Measurements from ENCODE around the gene SLTM. TPM values are rescaled to one million over a fixed set of nuclear protein-coding genes. Genes with fewer than 3 reads are reported as not detected.
"Not testable (repeated sequence)": the region's sequence is repeated elsewhere in the genome, so short reads cannot be mapped to it uniquely, and the experiment has no call there.

Gene SLTM
- total RNA-seq (2014; rRNA removed; shearing (Covaris generic)): 74.0 and 75.8 TPM in 2 replicates
- 55.7 and 67.8 TPM in 2 replicates for polyA plus RNA-seq (2015; cell fraction: cytosol; rRNA removed)
- 136 and 140 TPM in 2 replicates for polyA plus RNA-seq (2015; cell fraction: nucleus; rRNA removed)

GRCh38 chr15:58933281-58934113 lies at the start of gene SLTM:
Gene SLTM (minus strand): TSS chr15:58933679. CDS start chr15:58933565, 114 bp downstream.
- peak; percentile 96 for DNase-seq (ENCODE audit: low read depth)

- no peak for DNase-seq (ENCODE audit: low read depth)
Observed at GRCh38 chr15:58983261-58983660, 49.8 kb upstream of the SLTM start.

GRCh38 chr15:58981808-58982475 lies 48.5 kb upstream of the SLTM start:
- DNase-seq (ENCODE audit: low read depth): no peak

- DNase-seq (ENCODE audit: low read depth): no peak
Observed at GRCh38 chr15:58980351-58980939, 47.0 kb upstream of the SLTM start.

GRCh38 chr15:58977887-58978286 lies 44.4 kb upstream of the SLTM start:
- DNase-seq (ENCODE audit: low read depth): no peak

GRCh38 chr15:58967479-58967878 lies 34.0 kb upstream of the SLTM start:
- no peak for DNase-seq (ENCODE audit: low read depth)

GRCh38 chr15:58966698-58967097 lies 33.2 kb upstream of the SLTM start:
- peak; percentile 68 for DNase-seq (ENCODE audit: low read depth)

- DNase-seq (ENCODE audit: low read depth): no peak
Observed at GRCh38 chr15:58962662-58963565, 29.4 kb upstream of the SLTM start.

- DNase-seq (ENCODE audit: low read depth): no peak
Observed at GRCh38 chr15:58962136-58962535, 28.7 kb upstream of the SLTM start.

GRCh38 chr15:58958811-58959210 lies 25.3 kb upstream of the SLTM start:
- no peak for DNase-seq (ENCODE audit: low read depth)

- DNase-seq (ENCODE audit: low read depth): peak; percentile 75
Observed at GRCh38 chr15:58957101-58957973, 23.9 kb upstream of the SLTM start.

GRCh38 chr15:58952751-58953150 lies 19.3 kb upstream of the SLTM start:
- DNase-seq (ENCODE audit: low read depth): peak; percentile 25

- DNase-seq (ENCODE audit: low read depth): peak; percentile 31
Observed at GRCh38 chr15:58951388-58952007, 18.0 kb upstream of the SLTM start.

- peak; percentile 52 for DNase-seq (ENCODE audit: low read depth)
Observed at GRCh38 chr15:58947179-58947578, 13.7 kb upstream of the SLTM start.

- DNase-seq (ENCODE audit: low read depth): not testable (repeated sequence)
Observed at GRCh38 chr15:58934974-58935373, 1.5 kb upstream of the SLTM start.

- DNase-seq (ENCODE audit: low read depth): peak; percentile 27
Observed at GRCh38 chr15:58934521-58934920, 1.0 kb upstream of the SLTM start.

- DNase-seq (ENCODE audit: low read depth): no peak
Observed at GRCh38 chr15:58934114-58934447, 602 bp upstream of the SLTM start.

GRCh38 chr15:58932710-58933280 lies 684 bp downstream of the SLTM start:
- no peak for DNase-seq (ENCODE audit: low read depth)

GRCh38 chr15:58931987-58932588 lies 1.4 kb downstream of the SLTM start:
- DNase-seq (ENCODE audit: low read depth): peak; percentile 17

Data from HT1080 (cell line).